OCI-LY7 (cell line): ENCODE measurements around the gene TTLL5.

Source experiments
- CTCF ChIP-seq: fragments of 200-600 bp; sonication (generic); conservative IDR thresholded peaks from 2 replicates; pipeline ENCODE4 v1.5.1; 2014; ENCODE audit warnings: mild to moderate bottlenecking, antibody characterized with exemption, low read length, moderate library complexity, mixed read lengths
- EZH2phosphoT487 ChIP-seq: fragments of 200-600 bp; sonication (generic); IDR thresholded peaks from 2 replicates; pipeline ENCODE4 v1.6.1; 2018; ENCODE audit warnings: low read depth, borderline replicate concordance, mild to moderate bottlenecking, mixed run types, antibody characterized with exemption, low read length, moderate library complexity, mixed read lengths

- TF ChIP-seq CTCF = no peak
- no peak for TF ChIP-seq EZH2phosphoT487
These were observed 216.8 kb downstream of the TTLL5 start for GRCh38 chr14:75877884-75878283.
